Natural killer cell treated with Interleukin-12 subunit alpha and Interleukin-12 subunit beta and Interleukin-15 and Interleukin-18, amount 100 ng/mL, for 72 hours (primary cell): ENCODE data around the gene TFB2M. TPM values are rescaled to one million over a fixed set of nuclear protein-coding genes. Genes with fewer than 3 reads are reported as not detected.

Experiments used
- ATAC-seq, 2 donors: fragments of 150-1000 bp; cut with Tn5 transposase in 1 of 2; sonication (Bioruptor Pico), chemical (Tn5 transposase) in 1 of 2; 2 replicates each; pipeline ENCODE4 v1.10.0; 2021
- DNase-seq: peaks from one replicate; pipeline ENCODE4 v3.0.0; 2022; ENCODE audit warnings: low spot score
- H3K27ac Mint-ChIP-seq, 2 donors: 1 replicate in 1 of 2; 2 replicates in 1 of 2; pipeline ENCODE4 v1.8.0; 2022; ENCODE audit warnings: mixed read lengths in 2 of 2, mild to moderate bottlenecking in 1 of 2, moderate library complexity in 1 of 2
- H3K27me3 Mint-ChIP-seq, 2 donors: 1 replicate in 1 of 2; 2 replicates in 1 of 2; pipeline ENCODE4 v1.8.0; 2022; ENCODE audit warnings: mixed read lengths in 2 of 2
- H3K36me3 Mint-ChIP-seq: one replicate; pipeline ENCODE4 v1.8.0; 2022; ENCODE audit warnings: mixed read lengths
- H3K4me1 Mint-ChIP-seq, 2 donors: 1 replicate in 1 of 2; 2 replicates in 1 of 2; pipeline ENCODE4 v1.8.0; 2022; ENCODE audit warnings: low read depth in 2 of 2, mixed read lengths in 2 of 2, mild to moderate bottlenecking in 1 of 2
- H3K4me3 Mint-ChIP-seq: one replicate; pipeline ENCODE4 v1.8.0; 2022; ENCODE audit warnings: mixed read lengths
- H3K9me3 Mint-ChIP-seq: 2 replicates; pipeline ENCODE4 v1.8.0; 2022; ENCODE audit warnings: mixed read lengths
- total RNA-seq, 2 donors: library from RNA; stranded (reverse); gene quantifications; one replicate each; pipeline ENCODE4 v1.2.3, GENCODE V29; 2022

The TFB2M gene
- total RNA-seq, 2 donors from 2014 or later: 15.7 to 20.3 TPM

DNA sequence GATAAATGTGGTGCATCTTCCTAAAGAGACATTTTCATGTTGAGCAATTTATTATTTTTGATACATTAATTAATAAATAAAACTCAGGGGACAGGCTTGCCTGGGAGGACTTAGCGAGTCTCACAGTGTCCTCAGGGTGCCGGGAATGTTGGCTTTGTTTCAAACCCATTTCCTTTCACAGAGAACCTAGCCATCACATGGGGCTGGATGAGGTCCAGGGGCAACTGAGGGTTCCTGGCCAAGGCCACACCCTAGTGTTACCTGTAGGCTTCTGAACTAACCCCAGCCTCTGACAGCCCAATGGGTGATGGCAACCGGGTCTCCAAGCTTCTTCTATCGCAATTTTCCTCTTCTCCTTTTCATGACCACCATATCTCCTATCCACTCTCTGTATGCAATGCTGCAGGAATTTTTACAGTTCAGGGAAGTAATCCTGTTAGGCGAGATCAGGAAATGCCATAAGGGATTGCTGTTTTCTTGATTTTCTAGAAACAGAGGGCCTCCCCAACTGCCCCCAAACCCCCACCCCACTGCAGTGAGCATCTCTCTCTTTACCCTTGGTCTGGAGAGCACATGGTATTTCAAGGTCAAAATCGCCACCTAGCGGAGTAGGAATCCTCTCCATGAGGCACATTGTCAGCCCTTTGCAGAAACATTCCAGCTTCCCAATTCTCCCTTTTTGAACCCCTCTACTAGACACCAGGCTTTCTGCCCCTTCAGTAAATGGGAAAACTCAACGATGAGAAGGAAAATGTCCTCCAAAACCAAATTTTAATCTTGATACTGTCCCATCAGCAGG lies 36.9 kb downstream of the TFB2M start:
- Mint-ChIP-seq H3K27me3 (no peaks in the 10 kb centered on the region), H3K4me1 (peaks cover 17 to 26% of the 10 kb centered on the region in 2 donors), H3K9me3 (peaks cover 3% of the 10 kb centered on the region), H3K4me3 (no peak overlapping the region), H3K36me3 (no peaks in the 10 kb centered on the region), H3K27ac (peak overlapping the region; percentile 98 to 100)
- no peak for ATAC-seq
- DNase-seq: no peak

DNA sequence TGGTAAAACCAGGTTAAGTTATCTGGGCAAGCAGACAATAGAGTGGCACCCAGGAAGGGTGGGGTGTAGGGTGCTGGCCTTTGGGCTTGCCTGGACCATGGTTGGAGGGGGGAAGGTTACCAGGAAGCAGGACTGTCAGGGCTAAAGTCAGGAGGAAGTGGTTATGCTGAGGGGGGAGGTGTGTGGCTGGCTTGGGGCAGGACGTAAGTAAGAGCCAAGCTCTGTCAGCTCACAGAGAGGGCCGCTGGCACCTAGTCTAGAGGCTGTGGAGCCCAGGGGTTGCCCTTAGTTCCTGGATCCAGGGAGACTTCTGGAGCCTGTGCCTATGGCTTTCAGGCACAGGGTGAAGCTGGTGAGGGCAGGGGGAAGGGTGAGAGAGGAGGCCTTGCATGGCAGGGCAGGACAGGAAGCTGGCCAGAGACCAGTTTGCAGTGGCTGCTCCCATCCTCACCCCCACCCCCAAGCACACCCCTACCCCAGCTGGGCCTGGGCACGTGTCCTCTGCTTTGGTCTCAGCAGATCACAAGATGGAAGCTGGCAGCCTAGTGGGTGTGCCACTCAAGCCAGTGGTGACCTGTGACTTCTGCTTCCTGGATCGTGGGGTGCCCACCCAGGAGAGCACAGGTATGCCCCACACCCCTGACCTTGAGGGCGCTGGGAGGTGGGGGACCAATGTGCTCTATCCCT lies 38.5 kb downstream of the TFB2M start:
- Mint-ChIP-seq H3K27ac (peak overlapping the region; percentile 98 to 100), H3K9me3 (peaks cover 3% of the 10 kb centered on the region), H3K4me1 (peaks cover 17 to 26% of the 10 kb centered on the region in 2 donors), H3K4me3 (peak overlapping the region; percentile 77), H3K27me3 (no peaks in the 10 kb centered on the region), H3K36me3 (no peaks in the 10 kb centered on the region)
- DNase-seq (peak; percentile 78), ATAC-seq (peak; percentile 89 to 95)

DNA sequence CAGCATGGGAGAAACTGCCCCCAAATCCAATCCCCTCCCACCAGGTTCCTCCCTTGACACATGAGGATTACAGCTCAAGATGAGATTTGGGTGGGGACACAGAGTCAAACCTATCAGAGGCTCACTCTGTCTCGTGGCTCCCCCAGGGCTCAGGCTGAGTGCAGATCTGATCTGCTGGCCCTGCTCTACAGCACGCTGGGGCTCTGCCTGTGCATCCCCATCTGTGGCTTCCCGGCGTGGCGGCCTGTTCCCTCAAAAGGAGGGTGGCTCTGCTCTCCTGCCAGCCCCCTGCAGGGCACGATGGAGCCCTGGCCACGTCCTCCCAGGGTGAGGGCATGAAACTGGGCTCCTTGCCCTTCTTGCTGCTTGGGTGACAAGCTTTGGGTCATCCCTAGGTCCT lies 39.1 kb downstream of the TFB2M start:
- ATAC-seq: no peak
- DNase-seq: no peak
- H3K4me3 Mint-ChIP-seq: peak overlapping the region; percentile 77
- peak overlapping the region; percentile 98 to 100 for H3K27ac Mint-ChIP-seq
- peaks cover 3% of the 10 kb centered on the region for H3K9me3 Mint-ChIP-seq
- H3K4me1 Mint-ChIP-seq: peaks cover 17 to 26% of the 10 kb centered on the region in 2 donors
- H3K27me3 Mint-ChIP-seq: no peaks in the 10 kb centered on the region
- no peaks in the 10 kb centered on the region for H3K36me3 Mint-ChIP-seq

DNA sequence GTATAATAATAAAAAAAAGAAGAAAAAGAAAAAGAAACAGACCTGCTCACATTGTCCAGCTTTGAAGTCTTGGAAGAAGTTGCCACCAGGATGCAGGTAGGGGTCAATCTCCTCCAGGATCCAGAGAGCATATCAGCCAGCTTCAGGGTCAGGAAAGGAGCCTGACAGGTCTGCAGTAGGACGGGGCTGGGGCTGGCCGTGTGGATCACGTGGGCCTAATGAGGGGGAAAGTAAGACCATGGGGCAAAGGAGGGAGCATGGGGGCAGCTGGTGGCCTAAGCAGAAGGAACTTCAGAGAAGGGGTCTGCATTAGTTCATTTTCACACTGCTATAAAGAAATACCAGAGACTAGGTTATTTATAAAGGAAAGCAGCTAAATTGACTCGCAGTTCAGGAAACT lies 39.7 kb downstream of the TFB2M start:
- no peaks in the 10 kb centered on the region for H3K36me3 Mint-ChIP-seq
- ATAC-seq (no peak), DNase-seq (no peak)
- no peak overlapping the region for H3K4me3 Mint-ChIP-seq
- H3K9me3 Mint-ChIP-seq: peaks cover 3% of the 10 kb centered on the region
- no peaks in the 10 kb centered on the region for H3K27me3 Mint-ChIP-seq
- peak overlapping the region; percentile 98 to 100 for H3K27ac Mint-ChIP-seq
- H3K4me1 Mint-ChIP-seq: peaks cover 17 to 26% of the 10 kb centered on the region in 2 donors

DNA sequence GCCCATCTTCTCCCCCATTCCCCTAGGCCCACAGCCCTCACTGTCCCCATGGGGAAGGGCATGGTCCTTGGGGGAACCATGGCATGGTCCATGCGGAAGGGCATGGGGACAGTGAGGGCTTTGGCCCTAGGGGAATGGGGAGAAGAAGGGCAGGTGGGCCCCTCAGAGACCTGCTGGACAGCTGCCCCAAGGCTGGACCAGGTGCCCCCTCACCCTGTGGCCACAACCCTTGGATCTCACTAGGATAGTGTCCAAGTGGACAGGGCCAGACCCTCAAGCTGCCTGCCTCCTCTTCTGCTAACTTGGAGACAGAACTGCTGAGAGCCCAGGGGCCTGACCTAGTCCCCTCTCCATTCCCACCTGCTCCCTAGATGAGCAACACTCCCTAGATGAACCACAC lies 46.5 kb downstream of the TFB2M start:
- Mint-ChIP-seq H3K4me1 (peaks cover 0 to under 1% of the 10 kb centered on the region in 2 donors), H3K4me3 (no peak overlapping the region), H3K36me3 (peaks cover 8% of the 10 kb centered on the region), H3K27ac (no peak overlapping the region), H3K27me3 (no peaks in the 10 kb centered on the region), H3K9me3 (no peaks in the 10 kb centered on the region)
- ATAC-seq (no peak), DNase-seq (no peak)

DNA sequence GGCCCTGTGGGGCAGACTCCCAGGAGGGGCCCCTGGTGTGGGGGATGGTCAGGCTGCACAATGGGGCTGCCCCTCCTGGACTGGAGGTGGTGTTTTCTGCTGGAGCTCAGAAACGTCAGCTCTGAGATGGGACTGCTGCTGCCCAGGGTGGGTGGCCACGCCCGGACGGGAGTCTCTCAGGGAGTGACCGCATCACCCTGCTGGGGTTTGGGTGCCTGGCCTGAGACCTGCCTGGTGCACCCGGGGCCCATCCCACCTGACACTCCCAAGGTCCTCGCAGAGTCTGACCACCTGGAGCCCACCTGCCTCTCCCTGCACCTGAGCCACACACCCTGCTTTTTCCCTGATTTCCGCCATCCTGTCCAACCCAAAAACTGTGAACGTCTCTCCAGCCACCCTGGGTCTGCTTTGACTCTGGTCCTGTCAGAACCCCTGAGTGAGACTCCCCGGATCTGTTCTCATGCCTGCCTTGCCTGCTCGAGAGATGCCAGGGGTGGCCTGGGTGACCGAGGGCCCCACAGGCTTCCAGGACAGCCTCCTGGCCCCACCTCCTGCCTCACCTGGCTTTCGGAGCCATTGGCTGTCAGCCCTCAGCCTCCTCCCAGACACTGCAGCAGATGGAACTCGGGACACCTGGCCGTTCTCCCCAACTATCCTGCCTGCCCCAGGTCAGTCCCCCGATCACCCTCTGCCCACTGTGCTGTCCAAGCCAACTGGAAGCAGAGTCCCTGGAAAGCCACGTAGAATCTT lies 47.4 kb downstream of the TFB2M start:
- no peaks in the 10 kb centered on the region for H3K9me3 Mint-ChIP-seq
- DNase-seq: no peak
- no peak overlapping the region for H3K4me3 Mint-ChIP-seq
- peaks cover 8% of the 10 kb centered on the region for H3K36me3 Mint-ChIP-seq
- no peaks in the 10 kb centered on the region for H3K27me3 Mint-ChIP-seq
- peak in 1 of 2 donors; percentile 8 for ATAC-seq
- H3K4me1 Mint-ChIP-seq: peaks cover 0 to 5% of the 10 kb centered on the region in 2 donors
- no peak overlapping the region for H3K27ac Mint-ChIP-seq

DNA sequence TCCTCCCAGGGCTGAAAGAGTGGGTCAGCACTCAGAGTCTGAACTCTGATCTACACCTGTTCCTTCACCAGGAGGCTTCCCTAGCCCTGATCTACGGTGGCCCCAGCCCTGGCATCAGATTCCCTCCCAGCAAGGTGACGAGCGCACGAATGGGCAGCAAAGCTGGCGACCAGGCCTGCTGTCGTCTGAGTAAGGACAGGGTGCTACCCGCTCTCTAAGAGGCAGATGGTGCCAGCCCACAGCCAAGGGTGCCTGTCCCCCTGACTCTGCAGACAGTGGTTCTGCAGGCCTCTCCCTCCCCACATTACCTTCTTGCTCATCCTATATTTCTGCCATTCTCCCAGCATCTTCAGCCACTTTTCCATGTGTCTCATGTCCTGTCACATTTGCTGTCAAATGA lies 48.7 kb downstream of the TFB2M start:
- Mint-ChIP-seq H3K9me3 (no peaks in the 10 kb centered on the region), H3K27me3 (no peaks in the 10 kb centered on the region), H3K4me1 (peaks cover 0 to 5% of the 10 kb centered on the region in 2 donors), H3K27ac (no peak overlapping the region), H3K36me3 (peaks cover 8% of the 10 kb centered on the region), H3K4me3 (no peak overlapping the region)
- ATAC-seq: no peak
- DNase-seq: no peak

DNA sequence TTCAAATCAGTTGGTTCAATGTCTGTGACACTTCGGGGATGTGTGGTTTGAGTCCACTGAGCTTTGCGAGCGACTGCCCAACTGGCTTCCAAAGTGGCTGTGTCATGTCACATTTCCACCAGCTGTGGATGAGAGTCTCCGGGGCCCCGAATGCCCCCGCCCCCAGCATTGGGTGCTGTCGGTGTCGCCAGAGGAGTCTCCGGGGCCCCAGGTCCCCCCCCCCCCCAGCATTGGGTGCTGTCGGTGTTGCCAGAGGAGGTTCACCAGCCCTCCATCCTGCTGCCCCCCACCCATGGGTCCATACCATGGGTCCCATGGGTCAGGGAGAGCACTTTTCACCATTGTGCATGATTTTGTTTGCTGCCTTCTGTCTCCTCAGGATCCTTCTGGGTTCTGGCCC lies 49.9 kb downstream of the TFB2M start:
- H3K4me3 Mint-ChIP-seq: no peak overlapping the region
- peaks cover 8% of the 10 kb centered on the region for H3K36me3 Mint-ChIP-seq
- peaks cover 0 to 5% of the 10 kb centered on the region in 2 donors for H3K4me1 Mint-ChIP-seq
- DNase-seq (no peak), ATAC-seq (no peak)
- H3K9me3 Mint-ChIP-seq: no peaks in the 10 kb centered on the region
- H3K27ac Mint-ChIP-seq: no peak overlapping the region
- no peaks in the 10 kb centered on the region for H3K27me3 Mint-ChIP-seq

DNA sequence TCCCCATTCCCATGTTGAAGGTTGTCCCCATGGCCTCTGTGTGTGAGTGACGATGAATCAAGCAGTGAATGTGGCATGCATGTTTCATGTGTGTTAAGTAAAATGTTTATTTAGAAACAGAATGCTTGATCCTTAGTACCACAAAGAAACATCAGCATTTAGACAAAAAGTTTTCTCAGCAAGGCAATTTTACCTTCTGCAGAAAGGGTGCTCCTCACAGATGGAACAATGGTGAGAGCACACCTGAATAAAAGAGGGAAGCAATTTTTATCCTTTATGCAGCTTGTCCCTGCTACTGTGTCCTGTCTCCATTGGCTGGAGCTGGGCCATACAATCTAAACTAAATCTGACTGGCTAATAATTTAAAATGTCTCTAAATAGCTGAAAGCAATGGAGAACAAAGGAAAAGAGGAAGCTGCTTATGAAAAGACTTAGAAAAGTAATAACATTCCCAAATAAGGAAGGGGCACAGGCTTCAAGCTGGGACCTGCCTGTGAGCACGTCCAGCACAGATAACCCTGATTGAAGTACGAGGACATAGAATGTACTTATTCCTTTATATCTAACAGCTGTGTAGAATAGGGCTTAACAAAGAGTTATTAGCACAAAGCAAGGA lies 50.6 kb downstream of the TFB2M start:
- DNase-seq: no peak
- Mint-ChIP-seq H3K4me1 (peaks cover 0 to 5% of the 10 kb centered on the region in 2 donors), H3K9me3 (no peaks in the 10 kb centered on the region), H3K36me3 (peaks cover 8% of the 10 kb centered on the region), H3K27me3 (no peaks in the 10 kb centered on the region), H3K27ac (no peak overlapping the region), H3K4me3 (no peak overlapping the region)
- ATAC-seq: no peak

DNA sequence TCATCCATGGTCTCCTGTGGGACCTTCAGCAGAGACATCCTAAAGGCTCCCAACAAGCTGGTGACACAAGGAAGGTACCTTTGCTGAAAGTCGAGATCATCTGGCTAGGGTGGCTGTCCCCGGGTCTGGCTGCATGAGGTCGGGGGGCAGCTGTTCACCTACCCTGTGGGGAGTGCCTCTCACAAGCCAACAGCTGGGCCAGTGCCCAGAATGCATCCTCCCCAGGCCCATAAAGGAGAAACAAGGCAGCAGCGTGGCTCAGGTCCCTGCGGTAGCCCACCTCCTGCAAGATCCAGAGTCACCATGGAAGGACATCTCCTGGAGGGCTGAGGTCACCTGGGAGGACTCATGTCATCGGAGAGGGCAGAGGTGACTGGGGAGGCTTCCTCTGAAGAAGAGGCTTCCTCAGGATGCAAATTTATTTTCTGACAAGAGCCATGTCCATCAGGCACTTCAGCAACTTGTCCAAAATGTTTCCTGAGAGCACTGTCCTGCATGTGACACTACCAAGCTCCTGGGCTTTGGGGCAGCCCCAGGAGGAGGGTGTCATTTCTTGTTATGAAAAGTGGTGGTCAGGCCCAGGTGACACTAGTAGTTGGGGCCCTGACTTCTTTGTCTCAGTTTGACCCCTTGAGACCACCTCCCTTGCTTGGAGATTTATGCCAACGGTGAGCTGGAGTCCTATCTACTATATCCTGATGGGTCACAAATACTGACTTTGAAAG lies 52.3 kb downstream of the TFB2M start:
- Mint-ChIP-seq H3K4me1 (peaks cover 0 to 5% of the 10 kb centered on the region in 2 donors), H3K9me3 (no peaks in the 10 kb centered on the region), H3K27ac (no peak overlapping the region), H3K27me3 (no peaks in the 10 kb centered on the region), H3K4me3 (no peak overlapping the region), H3K36me3 (peaks cover 8% of the 10 kb centered on the region)
- ATAC-seq: no peak
- no peak for DNase-seq

DNA sequence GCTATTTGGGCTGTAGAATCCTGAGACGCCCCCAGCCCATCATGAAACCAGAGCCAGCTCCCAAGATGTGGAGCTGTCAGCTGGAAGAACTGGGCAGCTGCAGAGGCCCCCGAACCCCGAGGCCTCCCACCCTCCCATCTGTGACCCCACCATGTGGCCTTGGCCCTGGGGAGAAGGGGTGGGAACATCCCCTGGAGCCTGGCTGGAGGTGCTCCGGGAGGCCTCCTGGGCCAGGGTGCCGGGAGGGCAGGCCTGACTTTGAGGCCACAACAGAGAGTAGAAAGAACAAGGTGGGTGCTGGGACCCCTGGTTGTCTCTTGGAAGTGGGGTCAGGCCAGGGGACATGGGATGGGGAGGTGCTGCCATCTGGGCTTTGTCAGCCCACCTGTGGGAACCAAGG lies 53.0 kb downstream of the TFB2M start:
- Mint-ChIP-seq H3K27ac (no peak overlapping the region), H3K4me3 (no peak overlapping the region), H3K36me3 (peaks cover 8% of the 10 kb centered on the region), H3K27me3 (no peaks in the 10 kb centered on the region), H3K4me1 (peaks cover under 1 to 5% of the 10 kb centered on the region in 2 donors), H3K9me3 (no peaks in the 10 kb centered on the region)
- no peak for DNase-seq
- ATAC-seq: no peak

DNA sequence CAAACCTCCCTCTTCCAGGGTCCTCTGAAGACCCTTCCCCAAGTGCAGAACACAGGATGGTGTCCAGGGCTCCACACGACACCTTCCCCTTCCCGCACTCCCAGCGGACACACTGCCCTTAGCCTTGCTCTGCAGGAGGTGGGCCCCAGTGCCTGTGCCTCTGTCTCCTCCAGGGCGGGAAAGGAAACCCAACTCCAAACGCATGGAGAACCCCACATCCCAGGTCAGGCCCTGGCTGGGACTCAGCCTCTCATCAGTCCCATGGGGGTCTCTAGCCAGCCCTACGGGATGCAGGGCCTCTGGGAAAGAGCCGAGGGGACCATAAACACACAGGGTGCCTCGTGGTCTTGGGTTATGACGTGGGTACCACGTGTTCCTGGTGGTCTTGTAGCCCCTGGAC lies 53.4 kb downstream of the TFB2M start:
- DNase-seq (no peak), ATAC-seq (no peak)
- Mint-ChIP-seq H3K9me3 (no peaks in the 10 kb centered on the region), H3K4me1 (peaks cover 5 to 9% of the 10 kb centered on the region in 2 donors), H3K27ac (no peak overlapping the region), H3K27me3 (no peaks in the 10 kb centered on the region), H3K4me3 (no peak overlapping the region), H3K36me3 (peaks cover 8% of the 10 kb centered on the region)

DNA sequence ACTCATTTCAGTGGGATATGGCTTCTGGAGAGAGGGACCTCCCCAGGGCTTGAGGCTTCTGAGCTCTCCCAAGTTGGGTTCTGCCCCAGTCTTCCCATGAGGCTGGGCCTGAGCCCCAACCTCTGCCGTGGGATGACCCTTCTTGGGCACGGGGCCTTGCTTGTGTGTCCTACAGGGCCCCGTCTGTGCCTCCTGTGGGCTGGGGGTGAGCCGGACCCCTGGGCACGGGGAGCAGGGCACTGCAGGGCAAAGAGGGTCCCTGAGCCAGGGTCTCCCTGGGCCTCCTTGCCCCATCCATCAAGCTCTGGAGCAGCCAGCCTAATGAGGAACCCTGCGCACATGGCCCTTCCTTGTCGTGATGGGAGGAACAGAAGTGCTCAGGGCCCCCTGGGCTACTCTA lies 53.8 kb downstream of the TFB2M start:
- no peak for DNase-seq
- Mint-ChIP-seq H3K4me1 (peaks cover 8 to 13% of the 10 kb centered on the region in 2 donors), H3K36me3 (peaks cover 8% of the 10 kb centered on the region), H3K27me3 (no peaks in the 10 kb centered on the region), H3K4me3 (no peak overlapping the region), H3K9me3 (no peaks in the 10 kb centered on the region), H3K27ac (no peak overlapping the region)
- no peak for ATAC-seq
